Right lobe of liver (tissue), 4 donors: Measurements from ENCODE around the gene SIL1.

ENCODE experiments used
- CTCF ChIP-seq, 4 donors: fragments of 200-600 bp in 3 of 4; fragments of 450-650 bp in 1 of 4; IDR thresholded peaks; one replicate each; pipeline versions ENCODE4 v1.5.1 to v1.8.0; 2016 to 2022; ENCODE audit warnings: antibody characterized with exemption in 4 of 4, mild to moderate bottlenecking in 2 of 4
- POLR2A ChIP-seq: fragments of 450-650 bp; IDR thresholded peaks from one replicate; pipeline ENCODE4 v1.6.1; 2017; ENCODE audit warnings: antibody characterized with exemption, mild to moderate bottlenecking
- donor health status: DM: no; HTN: no; CAD: no.
- donor health status: DM: no; HTN: no; CAD: no.
- donor health status: DM: no; HTN: yes; CAD: no.

GRCh38 chr5:139167952-139168720 lies 30.0 kb downstream of the SIL1 start:
- TF ChIP-seq POLR2A (no peak), CTCF (IDR thresholded peaks at IDR 0.05) (no peak)
